Left hindlimb (tissue), 1 donor: ENCODE results near the gene KLHL13.
"Not testable (repeated sequence)": the region's sequence is repeated elsewhere in the genome, so short reads cannot be mapped to it uniquely, and the experiment has no call there.

Experiments
- DNase-seq: peaks from one replicate; pipeline ENCODE4 v3.0.0-alpha.2; 2018

KLHL13 gene

DNA sequence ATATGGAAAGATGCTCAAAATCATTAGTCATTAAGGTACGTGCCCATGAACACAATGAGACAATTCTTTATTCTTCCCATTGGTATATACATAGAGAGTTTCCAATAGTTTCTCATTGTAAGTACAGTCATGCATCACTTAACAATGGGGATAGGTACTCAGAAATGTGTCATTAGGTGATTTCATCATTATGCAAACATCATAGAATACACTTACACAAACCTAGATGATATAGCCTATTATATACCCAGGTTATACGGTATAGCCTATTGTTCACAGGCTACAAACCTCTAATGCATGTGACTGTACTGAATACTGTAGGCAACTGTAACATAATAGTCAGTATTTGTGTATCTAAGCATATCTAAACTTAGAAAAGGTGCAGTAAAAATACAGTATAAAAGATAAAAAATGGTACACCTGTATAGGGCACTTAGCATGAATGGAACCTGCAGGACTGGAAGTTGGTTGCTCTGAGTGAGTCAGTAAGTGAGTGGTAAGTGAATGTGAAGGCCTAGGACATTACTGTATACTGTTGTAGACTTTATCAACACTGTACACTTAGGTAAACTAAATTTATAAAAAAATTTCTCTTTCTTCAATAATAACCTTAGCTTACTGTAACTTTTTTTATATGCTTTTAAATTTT is 49.6 kb downstream of the KLHL13 start:
- no peak for DNase-seq

DNA sequence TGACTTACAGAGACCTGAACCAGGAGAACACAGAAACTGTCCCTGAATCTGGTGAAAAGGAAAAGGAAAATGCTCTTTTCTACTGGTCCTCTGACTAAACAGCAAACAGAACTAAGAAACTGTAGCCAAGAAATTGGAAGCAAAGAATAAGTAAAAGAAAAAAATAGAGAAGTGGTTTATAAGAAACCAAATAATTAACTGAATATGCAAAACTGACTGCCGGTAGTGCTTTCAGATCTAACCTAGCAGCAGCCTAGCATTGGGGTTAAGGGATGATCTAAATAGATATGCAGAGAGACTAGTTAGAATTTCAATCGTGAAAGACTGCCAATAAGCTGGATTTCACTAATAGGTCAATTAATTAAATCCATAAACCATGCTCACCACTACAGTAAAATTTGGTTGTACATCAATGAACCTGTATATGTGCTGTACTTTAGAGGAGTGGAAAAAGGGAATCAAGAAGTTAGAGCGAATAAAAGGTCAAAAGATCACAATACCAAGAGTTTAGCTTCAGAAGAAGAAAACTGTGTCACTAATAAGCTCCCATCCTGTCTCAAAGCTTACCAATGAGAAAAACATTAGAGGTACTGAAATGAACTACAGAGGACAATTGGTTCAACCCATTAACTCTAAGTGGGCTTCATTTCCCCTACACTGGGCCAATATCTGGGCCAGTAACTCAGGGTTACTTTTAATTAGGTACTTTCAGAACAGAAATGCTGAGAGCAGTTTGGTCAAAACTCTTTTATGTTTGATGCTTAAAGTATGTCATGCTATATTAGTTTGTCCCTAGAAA is 53.6 kb downstream of the KLHL13 start:
- no peak for DNase-seq

DNA sequence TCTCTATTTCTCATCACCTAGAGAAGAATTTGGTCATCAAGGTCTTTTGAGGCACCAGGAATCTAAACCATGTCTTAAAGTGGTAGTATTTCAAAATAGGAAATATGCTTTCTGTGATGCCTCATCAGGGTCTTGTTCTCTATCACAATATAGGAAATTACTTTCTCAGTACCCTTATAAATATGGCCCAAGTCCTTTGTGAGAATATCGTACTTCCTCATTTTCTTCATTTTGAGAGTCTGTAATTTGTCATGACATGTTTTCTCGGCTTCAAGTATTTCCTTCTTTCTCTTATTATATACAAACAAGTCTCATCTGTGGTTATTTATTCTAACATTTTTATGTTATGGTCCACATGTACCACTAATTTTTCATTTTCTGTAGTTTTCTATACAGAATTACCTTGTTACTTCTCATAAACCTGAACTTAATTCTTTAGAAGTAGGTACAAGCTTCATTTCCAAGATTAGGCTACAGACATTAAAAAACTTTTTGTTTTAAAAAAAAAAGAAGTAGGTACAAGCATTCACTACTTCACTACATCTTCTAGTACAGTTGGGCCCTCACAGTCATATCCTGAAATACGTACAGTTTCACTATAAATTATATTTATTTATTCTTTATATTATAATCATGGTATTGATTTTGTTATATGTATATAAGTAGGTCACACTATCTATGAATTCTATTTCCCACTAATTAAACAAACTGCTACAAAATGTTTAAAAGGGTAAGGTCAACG is 54.4 kb downstream of the KLHL13 start:
- no peak for DNase-seq

DNA sequence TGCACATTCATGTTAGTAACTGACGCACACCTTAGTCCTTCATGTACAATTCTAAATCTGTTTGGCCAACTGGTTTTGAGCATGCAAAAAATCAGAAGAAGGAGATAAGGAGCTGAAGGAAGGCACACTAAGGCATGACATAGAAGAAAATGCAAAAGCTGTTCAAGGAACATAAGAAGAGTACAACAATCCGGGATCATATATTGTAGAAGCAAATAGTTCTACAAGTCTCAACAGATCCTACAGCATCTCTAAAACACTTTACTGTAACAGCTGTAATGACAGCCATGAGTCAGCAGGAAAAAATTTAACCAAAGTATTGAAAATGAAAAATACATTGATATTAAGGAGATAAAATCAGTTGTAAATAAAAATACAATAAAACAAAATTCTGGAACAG is 57.7 kb downstream of the KLHL13 start:
- no peak for DNase-seq

DNA sequence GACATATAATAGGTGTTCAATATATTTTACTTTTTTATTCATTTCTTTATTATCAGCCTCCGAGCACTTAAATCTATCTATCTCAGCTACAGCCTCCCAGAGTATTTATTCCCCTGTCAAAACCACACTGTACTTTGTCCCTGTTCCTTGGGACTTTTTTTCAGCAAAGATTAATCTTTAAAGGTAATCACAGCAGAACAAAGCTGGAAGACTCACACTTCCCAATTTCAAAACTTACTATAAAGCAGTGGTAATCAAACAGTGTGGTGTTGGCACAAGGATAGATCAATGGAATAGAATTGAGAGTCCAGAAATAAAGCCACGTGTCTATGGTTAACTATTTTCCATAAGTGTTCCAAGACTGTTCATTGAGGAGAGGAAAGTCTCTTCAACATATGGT is 59.7 kb downstream of the KLHL13 start:
- DNase-seq = no peak

DNA sequence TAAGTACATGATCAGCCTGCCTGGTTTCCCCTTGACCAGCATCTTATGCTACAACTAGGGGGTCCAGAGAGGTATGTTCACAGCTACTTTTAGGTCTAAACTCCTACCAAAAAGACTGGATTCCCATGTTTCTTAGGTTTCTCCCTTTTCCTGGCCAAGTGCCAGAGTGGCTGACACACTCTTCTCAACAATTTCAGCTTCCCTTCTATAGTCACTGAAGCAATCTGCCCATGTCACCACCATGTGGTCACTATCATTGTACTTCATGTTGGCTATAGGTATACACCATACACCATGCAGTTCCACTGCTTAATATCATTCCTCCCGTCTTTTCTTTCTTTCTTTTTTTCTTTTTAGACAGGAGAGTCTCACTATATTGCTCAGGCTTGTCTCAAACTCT is 66.9 kb downstream of the KLHL13 start:
- no peak for DNase-seq

DNA sequence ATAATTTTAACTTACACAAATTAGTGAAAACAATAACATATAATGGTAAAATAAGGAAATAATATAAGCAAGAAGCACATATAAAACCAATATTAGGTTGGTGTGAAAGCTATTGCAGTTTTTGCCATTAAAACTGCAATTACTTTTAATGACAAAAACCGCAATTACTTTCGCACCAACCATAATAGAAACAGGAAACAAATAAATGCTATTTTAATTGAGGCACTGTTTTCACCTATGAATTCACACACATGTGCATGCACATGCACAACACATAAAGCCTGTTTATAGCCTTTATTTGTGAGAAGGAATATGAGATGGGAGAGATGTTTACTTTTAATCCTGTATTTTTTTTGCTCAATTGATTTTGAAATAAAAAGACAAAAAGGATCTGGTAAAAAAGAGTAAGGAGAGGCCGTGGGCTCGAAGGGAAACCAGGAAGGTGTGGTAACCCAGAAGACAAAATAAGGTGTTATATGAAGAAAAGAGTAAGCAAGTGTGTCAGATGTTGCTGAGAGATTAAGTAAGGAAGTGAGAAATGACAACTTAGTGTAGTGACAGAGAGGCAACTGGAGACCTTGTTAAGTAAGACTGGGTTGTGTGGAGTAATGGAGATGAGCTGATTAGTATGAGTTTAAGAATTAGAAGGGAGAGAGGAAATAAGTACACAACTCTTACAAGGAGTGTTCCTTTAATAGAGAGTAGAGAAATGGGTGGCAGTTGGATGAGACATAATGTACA is 69.0 kb downstream of the KLHL13 start:
- no peak for DNase-seq

DNA sequence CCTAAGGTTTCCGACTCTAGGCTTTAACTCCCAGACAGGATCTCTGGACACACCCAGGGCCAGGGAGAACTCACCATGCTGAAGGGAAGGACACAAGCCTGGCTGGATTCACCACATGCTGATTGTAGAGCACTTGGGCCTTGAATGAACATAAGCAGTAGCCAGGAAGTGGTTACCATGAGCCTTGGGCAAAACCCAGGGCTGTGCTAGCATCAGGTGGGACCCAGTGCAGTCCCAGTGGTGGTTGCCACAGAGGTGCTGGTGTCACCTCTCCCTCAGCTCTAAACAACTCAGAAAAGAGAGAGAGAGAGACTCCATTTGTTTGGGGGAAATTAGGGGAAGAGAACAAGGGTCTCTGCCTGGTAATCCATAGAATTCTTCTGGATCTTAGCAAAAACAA is 77.0 kb downstream of the KLHL13 start:
- no peak for DNase-seq

DNA sequence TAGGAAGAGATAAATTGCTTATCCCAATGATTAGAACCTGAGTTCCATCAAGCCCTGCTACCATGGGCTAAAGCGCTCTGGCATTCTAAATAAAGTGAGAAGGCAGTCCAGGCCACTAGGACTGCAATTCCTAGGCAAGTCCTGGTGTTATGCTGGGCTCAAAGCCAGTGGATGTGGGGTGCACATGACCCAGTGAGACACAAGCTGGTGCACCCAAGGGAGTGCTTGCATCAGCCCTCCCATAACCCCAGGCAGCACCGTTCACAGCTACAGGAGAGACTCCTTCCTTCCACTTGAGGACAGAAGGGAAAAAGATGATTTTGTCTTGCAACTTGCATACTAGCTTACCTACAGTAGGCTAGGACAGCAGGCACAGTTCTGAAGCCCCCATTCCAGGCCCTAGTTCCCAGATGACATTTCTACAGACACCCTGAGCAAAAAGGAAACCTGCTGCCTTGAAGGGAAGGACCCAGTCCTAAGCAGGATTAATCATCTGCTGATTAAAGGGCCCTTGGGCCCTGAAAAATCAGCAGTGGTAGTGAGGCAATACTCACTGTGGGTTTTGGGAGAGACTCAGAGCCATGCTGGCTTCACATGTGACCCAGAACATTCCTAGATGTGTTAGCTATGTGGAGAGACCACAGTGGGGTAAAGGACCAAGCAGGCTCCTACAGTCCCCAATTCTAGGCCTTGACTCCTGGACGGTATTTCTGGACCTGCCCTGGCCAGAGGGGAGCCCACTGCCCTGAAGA is 77.8 kb downstream of the KLHL13 start:
- no peak for DNase-seq

DNA sequence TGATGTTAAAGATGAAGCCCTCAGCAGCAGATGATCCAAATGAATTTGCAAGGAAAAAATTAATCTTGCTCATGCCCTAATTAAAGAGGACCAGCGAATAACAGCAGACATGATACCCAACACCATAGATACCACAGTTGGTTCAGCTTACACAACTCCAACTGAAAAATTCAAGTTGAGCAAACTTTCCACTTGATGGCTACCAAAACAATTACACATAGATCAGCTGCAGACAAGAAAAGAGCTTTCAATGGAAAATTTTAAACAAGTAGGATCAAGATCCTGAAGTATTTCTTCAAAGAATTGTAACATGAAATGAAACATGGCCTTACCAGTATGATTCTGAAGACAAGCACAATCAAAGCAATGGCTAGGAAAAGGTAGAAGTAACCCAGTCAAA is 90.0 kb downstream of the KLHL13 start:
- DNase-seq = no peak

DNA sequence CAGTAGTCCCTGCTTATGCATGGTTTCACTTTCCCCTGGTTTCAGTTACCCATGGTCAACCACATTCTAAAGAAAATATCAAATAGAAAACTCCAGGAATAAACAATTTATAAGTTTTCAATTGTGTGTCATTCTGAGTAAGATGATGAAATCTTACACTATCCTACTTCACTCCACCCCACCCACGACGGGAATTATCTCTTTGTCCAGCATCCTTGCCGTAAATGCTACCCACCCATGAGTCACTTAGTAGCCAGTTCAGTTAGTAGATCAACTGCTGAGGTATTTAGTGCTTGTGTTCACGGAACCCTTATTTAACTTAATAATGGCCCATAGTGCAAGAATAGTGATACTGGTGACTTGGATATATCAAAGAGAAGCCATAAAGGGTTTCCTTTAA is 91.4 kb downstream of the KLHL13 start:
- no peak for DNase-seq

DNA sequence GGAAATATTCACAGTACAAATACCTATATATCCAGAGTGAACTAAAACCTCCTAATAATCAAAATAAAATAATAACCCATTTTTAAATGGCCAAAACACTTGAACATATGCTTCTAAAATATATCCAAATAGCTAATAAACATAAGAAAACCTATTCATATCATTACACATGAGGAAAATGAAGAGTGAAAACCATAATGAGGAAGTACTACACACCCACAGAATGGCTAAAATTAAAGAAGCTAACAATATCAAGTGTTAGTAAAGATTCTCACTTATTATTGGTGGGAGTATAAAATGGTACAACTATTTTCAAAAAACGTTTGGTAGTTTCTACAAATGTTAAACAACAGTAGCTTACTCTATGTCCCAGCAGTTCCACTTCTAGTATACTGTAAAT is 92.1 kb downstream of the KLHL13 start:
- no peak for DNase-seq

DNA sequence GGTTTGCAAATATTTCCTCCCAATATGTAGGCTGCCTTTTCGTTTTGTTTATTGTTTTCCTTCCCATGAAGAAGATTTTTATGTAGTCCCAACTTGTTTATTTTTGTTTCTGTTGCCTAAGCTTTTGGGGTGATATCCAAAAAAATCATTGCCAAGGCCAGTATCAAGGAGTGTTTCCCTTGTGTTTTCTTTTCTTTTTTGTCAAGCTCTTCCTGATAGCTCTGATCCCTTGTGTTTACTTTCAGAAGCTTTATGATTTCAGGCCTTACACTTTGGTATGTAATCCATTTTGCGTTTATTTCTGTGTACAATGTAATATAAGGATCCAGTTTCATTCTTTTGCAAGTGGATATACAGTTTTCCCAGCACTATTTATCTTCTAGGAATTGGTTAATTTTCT is 93.9 kb downstream of the KLHL13 start:
- DNase-seq = no peak

DNA sequence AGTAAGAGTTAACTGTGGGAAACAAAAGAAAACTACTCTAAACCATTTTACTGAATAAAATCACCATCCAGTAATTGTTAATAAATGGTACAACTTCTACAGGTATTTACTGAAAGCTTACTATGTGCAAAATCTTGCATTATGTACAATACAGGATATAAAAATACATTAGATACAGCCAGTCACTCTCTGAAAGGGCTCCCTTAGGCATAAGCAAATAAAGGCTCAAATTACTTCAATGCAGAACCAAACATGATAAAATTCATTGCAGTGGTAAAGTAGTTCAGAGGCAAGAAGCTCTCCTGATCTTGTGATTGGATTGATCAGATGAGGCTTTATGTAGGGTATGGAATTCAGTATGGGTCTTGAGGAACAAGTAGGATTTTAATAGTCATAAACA is 100.2 kb downstream of the KLHL13 start:
- DNase-seq = no peak

DNA sequence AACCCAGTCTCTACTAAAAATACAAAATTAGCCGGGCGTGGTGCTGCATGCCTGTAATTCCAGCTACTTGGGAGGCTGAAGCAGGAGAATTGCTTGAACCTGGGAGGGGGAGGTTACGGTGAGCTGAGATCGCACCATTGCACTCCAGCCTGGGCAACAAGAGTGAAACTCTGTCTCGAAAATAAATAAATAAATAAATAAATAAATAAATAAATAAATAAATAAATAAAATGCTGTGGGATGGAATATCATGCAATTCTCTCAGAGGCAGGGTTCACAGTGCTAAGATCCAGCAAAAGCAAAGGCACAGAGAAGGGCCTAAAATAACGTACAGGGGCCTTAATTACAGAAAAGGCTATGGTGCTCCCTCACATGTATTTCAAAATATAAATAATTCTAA is 114.2 kb downstream of the KLHL13 start:
- not testable (repeated sequence) for DNase-seq

DNA sequence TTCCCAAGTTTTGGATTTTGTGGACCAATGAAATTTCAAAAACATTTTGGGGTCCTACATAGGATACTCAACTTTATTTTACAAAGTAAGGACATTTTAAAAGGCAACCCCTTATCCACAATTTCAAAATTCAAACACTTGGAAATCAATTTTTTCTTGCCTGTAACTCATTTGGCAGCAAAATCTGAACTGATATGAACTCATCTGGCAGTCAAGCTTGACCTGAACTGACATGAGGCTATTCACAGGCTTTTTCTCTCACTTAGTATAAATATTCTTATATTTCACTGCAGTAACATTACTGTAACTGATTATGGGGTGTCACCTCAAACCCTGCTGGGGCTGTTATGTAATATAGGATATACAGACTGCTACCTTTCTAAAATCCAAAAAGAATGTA is 116.1 kb downstream of the KLHL13 start:
- DNase-seq = no peak

DNA sequence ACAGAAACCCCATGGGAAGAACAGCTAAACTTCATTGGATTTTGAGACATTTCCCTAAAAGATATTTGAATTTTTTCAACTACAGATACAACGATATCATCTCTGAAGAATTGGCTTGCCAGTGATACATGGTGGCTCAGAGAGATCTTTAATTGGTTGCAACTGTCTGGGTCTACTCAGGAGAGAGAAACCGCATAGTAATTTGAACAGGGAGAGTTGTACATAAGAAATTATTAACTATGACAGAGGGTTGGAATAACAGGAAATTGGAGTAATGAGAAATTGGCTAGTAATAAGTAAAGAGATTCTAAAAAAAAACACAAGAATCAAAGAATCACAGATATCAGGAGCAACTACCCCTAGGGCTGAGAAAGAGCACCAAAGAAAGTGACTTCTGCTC is 118.4 kb downstream of the KLHL13 start:
- no peak for DNase-seq

DNA sequence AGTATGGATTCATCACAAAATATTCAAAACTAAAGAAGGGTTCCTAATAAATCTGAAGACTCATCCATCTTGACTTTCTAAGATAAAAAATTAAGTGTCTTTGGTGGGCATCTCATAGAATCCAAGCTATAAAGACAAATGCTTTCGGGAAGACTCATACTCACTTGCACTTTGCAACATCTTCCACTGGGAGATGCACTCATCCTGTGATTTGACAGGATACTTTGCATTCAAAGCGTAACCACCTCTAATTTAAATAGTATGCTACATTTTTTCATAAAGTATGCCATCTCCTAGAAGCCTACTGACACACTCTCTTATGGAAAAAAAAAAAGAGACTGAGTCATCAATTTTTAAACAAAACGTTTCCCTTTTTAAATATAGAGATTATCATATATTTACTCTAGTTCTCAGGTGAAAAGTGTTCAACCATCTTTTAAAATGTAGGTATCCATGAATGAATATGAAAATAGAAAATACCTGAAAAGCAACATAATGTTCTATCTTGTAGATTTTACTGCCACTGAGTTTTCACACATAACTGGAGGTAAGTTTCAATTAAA is 119.6 kb downstream of the KLHL13 start:
- no peak for DNase-seq

DNA sequence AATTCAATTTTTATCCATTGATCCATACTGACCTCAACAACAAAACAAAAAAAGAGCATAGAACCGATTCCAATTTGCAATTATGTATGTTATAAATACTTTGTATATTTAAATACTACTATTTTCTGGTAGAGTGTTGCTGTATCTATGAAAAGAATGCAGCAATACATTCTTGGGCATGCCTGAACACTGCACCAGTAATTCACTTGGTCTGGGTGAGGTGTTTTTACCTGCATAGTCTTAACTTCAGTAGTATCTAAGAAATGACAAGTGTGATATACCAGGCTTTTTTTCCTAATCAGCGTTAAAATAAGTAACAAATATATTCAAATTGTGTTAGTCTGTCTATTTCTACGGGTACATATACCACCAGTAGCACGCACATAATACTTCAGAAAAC is 120.2 kb downstream of the KLHL13 start:
- no peak for DNase-seq

DNA sequence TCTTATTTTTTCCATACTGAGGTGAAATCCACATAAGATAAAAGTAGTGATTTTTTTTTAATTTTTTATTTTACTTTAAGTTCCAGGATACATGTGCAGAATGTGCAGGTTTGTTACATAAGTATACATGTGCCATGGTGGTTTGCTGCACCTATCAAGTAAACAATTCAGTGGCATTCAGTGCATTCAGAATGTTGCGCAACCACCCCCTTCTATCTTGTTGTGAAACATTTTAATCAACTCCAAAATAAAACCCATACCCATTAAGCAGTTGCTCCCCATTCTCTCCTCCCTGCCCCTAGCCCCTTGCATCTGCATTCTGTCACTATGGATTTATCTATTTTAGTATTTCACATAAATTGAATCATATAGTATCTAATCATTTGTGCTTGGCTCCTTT is 121.2 kb downstream of the KLHL13 start:
- no peak for DNase-seq

DNA sequence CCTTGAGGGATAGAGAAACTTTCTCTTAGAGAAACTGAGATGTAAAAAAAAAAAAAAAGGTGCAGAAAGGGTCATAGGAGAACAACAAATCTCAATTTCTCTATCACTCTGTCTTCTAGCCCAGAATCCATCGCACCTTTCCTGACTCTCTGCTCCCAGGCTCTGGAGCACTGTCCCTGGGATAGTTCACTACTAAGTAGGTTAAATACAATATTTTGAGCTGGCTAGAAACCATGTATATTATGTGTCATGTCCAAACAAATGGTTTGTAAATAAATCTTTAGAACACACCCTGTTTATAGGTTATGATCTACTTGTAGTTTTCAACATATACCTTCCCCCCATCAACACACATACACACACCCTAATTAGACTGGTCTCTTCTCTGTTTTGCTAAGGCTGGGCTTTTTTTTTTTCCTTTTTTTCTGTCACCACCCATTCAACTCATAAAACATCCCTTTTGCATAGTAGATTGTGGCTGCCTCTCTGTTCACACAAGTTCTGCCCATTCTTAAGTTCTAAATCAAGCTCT is 124.4 kb downstream of the KLHL13 start:
- DNase-seq = no peak

DNA sequence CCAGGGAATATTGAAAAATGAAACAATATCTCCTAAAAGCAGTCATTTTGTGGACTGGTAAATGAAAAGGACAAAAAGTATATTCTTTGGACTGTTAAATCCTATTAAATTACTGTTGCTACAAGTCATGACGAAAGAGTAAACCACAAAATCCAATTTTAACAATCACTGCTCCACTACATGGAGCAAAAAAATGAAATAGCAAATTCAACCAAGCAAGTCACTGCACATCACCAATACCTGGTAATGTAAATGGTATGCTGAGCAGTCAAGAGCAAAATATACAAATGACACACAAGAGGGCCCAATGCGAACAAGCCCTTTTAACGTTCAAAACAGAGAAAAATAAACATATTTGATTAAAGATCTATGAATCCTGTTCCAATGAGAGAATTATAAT is 126.2 kb downstream of the KLHL13 start:
- DNase-seq = no peak
